Tongue (tissue), 2 donors: Measurements from ENCODE around the gene PRKG1. TPM values are rescaled to one million over a fixed set of nuclear protein-coding genes. Genes with fewer than 3 reads are reported as not detected.
"Not testable (repeated sequence)": the region's sequence is repeated elsewhere in the genome, so short reads cannot be mapped to it uniquely, and the experiment has no call there.

Experiments
- DNase-seq: peaks from one replicate; pipeline ENCODE4 v3.0.0-alpha.2; 2015
- total RNA-seq: library from RNA; depleted of rRNA; stranded (reverse); fragments of >200 nt; gene quantifications from one replicate; pipeline ENCODE4 v1.2.3, GENCODE V29; 2014

PRKG1 gene
- total RNA-seq, 1 donor from 2014 or later, result 96.8 TPM

- DNase-seq, result no peak
Measured at GRCh38 chr10:51427758-51428157, 353.5 kb downstream of the PRKG1 start.

- DNase-seq, result no peak
Measured at GRCh38 chr10:51430506-51430905, 356.2 kb downstream of the PRKG1 start.

GRCh38 chr10:51433949-51434475, 359.7 kb downstream of the PRKG1 start:
- no peak for DNase-seq

- no peak for DNase-seq
Measured at GRCh38 chr10:51436805-51437204, 362.5 kb downstream of the PRKG1 start.

- DNase-seq, result no peak
Measured at GRCh38 chr10:51439645-51440044, 365.4 kb downstream of the PRKG1 start.

GRCh38 chr10:51445588-51445987, 371.3 kb downstream of the PRKG1 start:
- no peak for DNase-seq

- DNase-seq, result no peak
Measured at GRCh38 chr10:51447119-51447518, 372.8 kb downstream of the PRKG1 start.

- DNase-seq, result not testable (repeated sequence)
Measured at GRCh38 chr10:51455762-51456161, 381.5 kb downstream of the PRKG1 start.

- no peak for DNase-seq
Measured at GRCh38 chr10:51459476-51459875, 385.2 kb downstream of the PRKG1 start.

- no peak for DNase-seq
Measured at GRCh38 chr10:51462076-51462779, 387.9 kb downstream of the PRKG1 start.

- DNase-seq, result no peak
Measured at GRCh38 chr10:51468424-51468823, 394.1 kb downstream of the PRKG1 start.

GRCh38 chr10:51469686-51470085, 395.4 kb downstream of the PRKG1 start:
- DNase-seq, result no peak

GRCh38 chr10:51471271-51471670, 397.0 kb downstream of the PRKG1 start:
- DNase-seq, result no peak

- no peak for DNase-seq
Measured at GRCh38 chr10:51472154-51472553, 397.9 kb downstream of the PRKG1 start.

GRCh38 chr10:51479711-51480110, 405.4 kb downstream of the PRKG1 start:
- DNase-seq, result no peak

GRCh38 chr10:51485668-51486067, 411.4 kb downstream of the PRKG1 start:
- DNase-seq, result no peak

GRCh38 chr10:51487576-51487975, 413.3 kb downstream of the PRKG1 start:
- no peak for DNase-seq

GRCh38 chr10:51488766-51489408, 414.6 kb downstream of the PRKG1 start:
- DNase-seq, result no peak

GRCh38 chr10:51498424-51498823, 424.1 kb downstream of the PRKG1 start:
- DNase-seq, result no peak

- peak; percentile 87 for DNase-seq
Measured at GRCh38 chr10:51501396-51501795, 427.1 kb downstream of the PRKG1 start.

GRCh38 chr10:51502124-51502523, 427.8 kb downstream of the PRKG1 start:
- no peak for DNase-seq

GRCh38 chr10:51503378-51503777, 429.1 kb downstream of the PRKG1 start:
- DNase-seq, result no peak

- DNase-seq, result no peak
Measured at GRCh38 chr10:51507476-51507875, 433.2 kb downstream of the PRKG1 start.

- no peak for DNase-seq
Measured at GRCh38 chr10:51508156-51508555, 433.9 kb downstream of the PRKG1 start.
